Testis (tissue), 2 donors: ENCODE results near the gene ATG9A.

Source experiments
- CTCF ChIP-seq, 3 experiments: fragments of 450-650 bp in 2 of 3; fragments of 200-600 bp in 1 of 3; sonication (generic) in 1 of 3; IDR thresholded peaks; one replicate each; pipeline ENCODE4 v1.5.1; 2016 to 2019; ENCODE audit warnings: antibody characterized with exemption in 3 of 3, mild to moderate bottlenecking in 2 of 3, moderate library complexity in 1 of 3
- POLR2A ChIP-seq: fragments of 450-650 bp; IDR thresholded peaks from one replicate; pipeline ENCODE4 v1.6.1; 2017; ENCODE audit warnings: antibody characterized with exemption, mild to moderate bottlenecking, moderate library complexity

GRCh38 chr2:219207134-219207883, 22.1 kb downstream of the ATG9A start:
- TF ChIP-seq POLR2A (no peak), CTCF (IDR thresholded peaks at IDR 0.05) (no peak)
